Caco-2 (cell line): Measurements from ENCODE around the gene LRMDA. TPM values are rescaled to one million over a fixed set of nuclear protein-coding genes. Genes with fewer than 3 reads are reported as not detected.

Experiments used
- BruUV-seq: library from RNA; stranded (reverse); fragments of 400-500 nt; replicated peaks from 2 replicates; lab custom pipeline; 2021; lab: Mats Ljungman, UMichigan
- CTCF ChIA-PET: fragments of 300-600 bp; sonication (Branson Sonifier 250); formaldehyde crosslinking; loops from one replicate; lab custom pipeline; 2022; ENCODE audit warnings: antibody characterized with exemption; lab: Charles Lee
- POLR2A ChIA-PET: fragments of 300-600 bp; sonication (Branson Sonifier 250); formaldehyde crosslinking; loops from one replicate; lab custom pipeline; 2022; ENCODE audit warnings: antibody characterized with exemption; lab: Charles Lee
- DNase-seq, 2 experiments: peaks; one replicate each; pipeline versions ENCODE4 v3.0.0 to v3.0.0-alpha.2; 2020 to 2022
- H3K27me3 ChIP-seq: replicated peaks from 2 replicates; pipeline ENCODE4 v1.6.0; 2011; ENCODE audit warnings: low read length; ENCODE audit not compliant: control insufficient read depth, insufficient read depth
- H3K36me3 ChIP-seq: 2 replicates; pipeline ENCODE4 v1.5.1; 2011; ENCODE audit warnings: low read length; ENCODE audit not compliant: control insufficient read depth, insufficient read depth
- H3K4me1 ChIP-seq: fragments of 250-450 bp; sonication (Bioruptor Pico); 2 replicates; pipeline ENCODE4 v1.5.1; 2020; ENCODE audit warnings: mild to moderate bottlenecking
- H3K4me3 ChIP-seq: 2 replicates; pipeline ENCODE4 v1.5.1; 2011; ENCODE audit warnings: low read depth, mild to moderate bottlenecking, control low read depth, low read length
- H3K9me3 ChIP-seq: fragments of 250-450 bp; sonication (Bioruptor Pico); 2 replicates; pipeline ENCODE4 v1.5.1; 2020; ENCODE audit warnings: mild to moderate bottlenecking, moderate library complexity
- H3K27ac Mint-ChIP-seq: one replicate; pipeline ENCODE4 v1.8.0; 2022; ENCODE audit warnings: mixed read lengths; ENCODE audit not compliant: unreplicated experiment
- H3K27me3 Mint-ChIP-seq: one replicate; pipeline ENCODE4 v1.8.0; 2022; ENCODE audit warnings: mixed read lengths; ENCODE audit not compliant: insufficient read depth, unreplicated experiment
- H3K36me3 Mint-ChIP-seq: one replicate; pipeline ENCODE4 v1.8.0; 2022; ENCODE audit warnings: mild to moderate bottlenecking, mixed read lengths; ENCODE audit not compliant: insufficient read depth, unreplicated experiment
- H3K4me1 Mint-ChIP-seq: one replicate; pipeline ENCODE4 v1.8.0; 2022; ENCODE audit warnings: low read depth, mixed read lengths; ENCODE audit not compliant: unreplicated experiment
- H3K4me3 Mint-ChIP-seq: one replicate; pipeline ENCODE4 v1.8.0; 2022; ENCODE audit warnings: mild to moderate bottlenecking, moderate library complexity, mixed read lengths; ENCODE audit not compliant: unreplicated experiment
- H3K9me3 Mint-ChIP-seq: one replicate; pipeline ENCODE4 v1.8.0; 2022; ENCODE audit warnings: mixed read lengths; ENCODE audit not compliant: unreplicated experiment
- CTCF ChIP-seq, 2 experiments: fragments of 200-600 bp in 1 of 2; IDR thresholded peaks; 1 replicate in 1 of 2; 2 replicates in 1 of 2; pipeline versions ENCODE4 v1.5.1 to v1.8.0; 2011 to 2022; ENCODE audit warnings: antibody characterized with exemption in 1 of 2, control low read depth in 1 of 2, inconsistent platforms in 1 of 2, low read depth in 1 of 2, low read length in 1 of 2, mild to moderate bottlenecking in 1 of 2, moderate library complexity in 1 of 2; ENCODE audit not compliant: insufficient read depth in 1 of 2, severe bottlenecking in 1 of 2, unreplicated experiment in 1 of 2
- intact Hi-C: fragments of 100-400 bp; cut with micrococcal nuclease; formaldehyde crosslinking; loops from one replicate; pipeline ENCODE4 v1.10.0; 2022; ENCODE audit not compliant: unreplicated experiment
- total RNA-seq: library from RNA; stranded (reverse); gene quantifications from 2 replicates; pipeline ENCODE4 v1.2.3, GENCODE V29; 2022

The LRMDA gene
- total RNA-seq, 1 experiment from 2014 or later: 18.5 TPM

- DNase-seq: peak; percentile 78 to 87
- H3K36me3 Mint-ChIP-seq: no peaks in the 10 kb centered on the region
- H3K27me3 Mint-ChIP-seq: no peaks in the 10 kb centered on the region
- peak; percentile 81 to 85 for TF ChIP-seq CTCF (IDR thresholded peaks at IDR 0.05; ENCODE audit: insufficient read depth in 1 of 2, low read depth in 1 of 2, low read length in 1 of 2, severe bottlenecking in 1 of 2, unreplicated experiment in 1 of 2)
- Histone ChIP-seq H3K4me1 (peaks cover 7% of the 10 kb centered on the region), H3K27me3 (no peaks in the 10 kb centered on the region), H3K4me3 (no peak overlapping the region), H3K36me3 (no peaks in the 10 kb centered on the region), H3K9me3 (no peaks in the 10 kb centered on the region)
- peaks cover 7% of the 10 kb centered on the region for H3K4me1 Mint-ChIP-seq
- intact Hi-C loops: loop anchor here (1.0 to 10.0 kb wide), 4 partner anchors 236 to 1143 kb away; partner anchors contain the start of gene ZNF503
- ChIA-PET POLR2A (interaction anchor here (0.6 kb wide), 1 partner anchor 642 kb away, joined by 4 read pairs; no protein-coding TSS in a partner anchor), CTCF (interaction anchor here (0.7 to 1.0 kb wide), 2 partner anchors 244 to 562 kb away, joined by 3 to 5 read pairs; no protein-coding TSS in a partner anchor)
- no peaks in the 10 kb centered on the region for H3K9me3 Mint-ChIP-seq
- no peak overlapping the region for H3K27ac Mint-ChIP-seq
- no TSS peak for BruUV-seq
- no peak overlapping the region for H3K4me3 Mint-ChIP-seq
These were observed 1116.0 kb downstream of the LRMDA start for GRCh38 chr10:76547352-76547972.

GRCh38 chr10:76548716-76549115 is 1117.3 kb downstream of the LRMDA start:
- H3K4me1 Mint-ChIP-seq: peaks cover 7% of the 10 kb centered on the region
- H3K9me3 ChIP-seq: no peaks in the 10 kb centered on the region
- DNase-seq: no peak
- H3K27ac Mint-ChIP-seq: no peak overlapping the region
- H3K36me3 Mint-ChIP-seq: no peaks in the 10 kb centered on the region
- H3K36me3 ChIP-seq: no peaks in the 10 kb centered on the region
- H3K9me3 Mint-ChIP-seq: no peaks in the 10 kb centered on the region
- peaks cover 7% of the 10 kb centered on the region for H3K4me1 ChIP-seq
- ChIA-PET POLR2A (no interaction called here), CTCF (interaction anchor here (1.1 kb wide), 1 partner anchor 34 kb away, joined by 4 read pairs; no protein-coding TSS in a partner anchor)
- H3K4me3 ChIP-seq: no peak overlapping the region
- no peak overlapping the region for H3K4me3 Mint-ChIP-seq
- intact Hi-C loops: loop anchor here (10.0 kb wide), 2 partner anchors 514 to 1144 kb away; partner anchors contain the start of gene ZNF503
- BruUV-seq: no TSS peak
- H3K27me3 ChIP-seq: no peaks in the 10 kb centered on the region
- TF ChIP-seq CTCF (IDR thresholded peaks at IDR 0.05; ENCODE audit: insufficient read depth in 1 of 2, low read depth in 1 of 2, low read length in 1 of 2, severe bottlenecking in 1 of 2, unreplicated experiment in 1 of 2): no peak
- H3K27me3 Mint-ChIP-seq: no peaks in the 10 kb centered on the region

- TF ChIP-seq CTCF (IDR thresholded peaks at IDR 0.05; ENCODE audit: insufficient read depth in 1 of 2, low read depth in 1 of 2, low read length in 1 of 2, severe bottlenecking in 1 of 2, unreplicated experiment in 1 of 2): no peak
- Mint-ChIP-seq H3K36me3 (no peaks in the 10 kb centered on the region), H3K27me3 (no peaks in the 10 kb centered on the region), H3K4me1 (peaks cover 7% of the 10 kb centered on the region), H3K4me3 (no peak overlapping the region), H3K9me3 (no peaks in the 10 kb centered on the region), H3K27ac (no peak overlapping the region)
- no peak for DNase-seq
- no TSS peak for BruUV-seq
- POLR2A ChIA-PET: no interaction called here
- Histone ChIP-seq H3K4me1 (peaks cover 7% of the 10 kb centered on the region), H3K36me3 (no peaks in the 10 kb centered on the region), H3K4me3 (no peak overlapping the region), H3K27me3 (no peaks in the 10 kb centered on the region), H3K9me3 (no peaks in the 10 kb centered on the region)
- CTCF ChIA-PET: interaction anchor here (1.1 kb wide), 1 partner anchor 34 kb away, joined by 4 read pairs; no protein-coding TSS in a partner anchor
- intact Hi-C loops: loop anchor here (10.0 kb wide), 2 partner anchors 514 to 1144 kb away; partner anchors contain the start of gene ZNF503
These were observed 1117.7 kb downstream of the LRMDA start for GRCh38 chr10:76549171-76549570.
